Esophagus squamous epithelium (tissue), 4 donors: ENCODE data around the gene PRLHR.

Experiments used
- CTCF ChIP-seq, 6 experiments: fragments of 450-650 bp in 4 of 6; fragments of 200-600 bp in 2 of 6; sonication (generic) in 2 of 6; IDR thresholded peaks; one replicate each; pipeline ENCODE4 v1.5.1; 2016 to 2019; ENCODE audit warnings: antibody characterized with exemption in 6 of 6, mild to moderate bottlenecking in 4 of 6, moderate library complexity in 4 of 6
- POLR2A ChIP-seq, 4 donors: fragments of 450-650 bp; IDR thresholded peaks; one replicate each; pipeline ENCODE4 v1.6.1; 2017; ENCODE audit warnings: antibody characterized with exemption in 4 of 4, mild to moderate bottlenecking in 4 of 4, moderate library complexity in 3 of 4

DNA sequence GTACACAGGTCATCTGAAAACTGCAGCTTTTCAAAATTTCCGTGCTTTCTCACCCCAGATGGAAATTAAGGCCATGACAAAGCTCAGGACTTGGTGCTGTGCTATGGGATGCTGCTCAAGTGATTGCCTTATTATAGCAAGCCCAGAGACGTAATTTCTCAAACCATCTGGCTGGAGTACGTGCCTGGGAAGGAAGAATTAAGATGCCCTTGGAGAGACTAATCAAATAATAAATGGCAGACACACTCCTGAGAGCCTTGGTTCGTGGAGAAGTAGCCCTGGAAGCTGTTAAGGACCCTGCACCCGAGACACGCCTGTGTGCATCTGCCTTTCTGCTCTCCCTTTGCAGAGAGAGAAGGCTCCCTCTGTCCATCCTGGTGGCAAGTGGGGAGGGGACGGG, 38.3 kb upstream of the PRLHR start:
- TF ChIP-seq CTCF (IDR thresholded peaks at IDR 0.05) = no peak
- TF ChIP-seq POLR2A (IDR thresholded peaks at IDR 0.05) = no peak
